ENCODE measurements around the gene CD248. TPM values are rescaled to one million over a fixed set of nuclear protein-coding genes. Genes with fewer than 3 reads are reported as not detected.

CD248 gene
- total RNA-seq, 1 donor, result 85.1 TPM

DNA sequence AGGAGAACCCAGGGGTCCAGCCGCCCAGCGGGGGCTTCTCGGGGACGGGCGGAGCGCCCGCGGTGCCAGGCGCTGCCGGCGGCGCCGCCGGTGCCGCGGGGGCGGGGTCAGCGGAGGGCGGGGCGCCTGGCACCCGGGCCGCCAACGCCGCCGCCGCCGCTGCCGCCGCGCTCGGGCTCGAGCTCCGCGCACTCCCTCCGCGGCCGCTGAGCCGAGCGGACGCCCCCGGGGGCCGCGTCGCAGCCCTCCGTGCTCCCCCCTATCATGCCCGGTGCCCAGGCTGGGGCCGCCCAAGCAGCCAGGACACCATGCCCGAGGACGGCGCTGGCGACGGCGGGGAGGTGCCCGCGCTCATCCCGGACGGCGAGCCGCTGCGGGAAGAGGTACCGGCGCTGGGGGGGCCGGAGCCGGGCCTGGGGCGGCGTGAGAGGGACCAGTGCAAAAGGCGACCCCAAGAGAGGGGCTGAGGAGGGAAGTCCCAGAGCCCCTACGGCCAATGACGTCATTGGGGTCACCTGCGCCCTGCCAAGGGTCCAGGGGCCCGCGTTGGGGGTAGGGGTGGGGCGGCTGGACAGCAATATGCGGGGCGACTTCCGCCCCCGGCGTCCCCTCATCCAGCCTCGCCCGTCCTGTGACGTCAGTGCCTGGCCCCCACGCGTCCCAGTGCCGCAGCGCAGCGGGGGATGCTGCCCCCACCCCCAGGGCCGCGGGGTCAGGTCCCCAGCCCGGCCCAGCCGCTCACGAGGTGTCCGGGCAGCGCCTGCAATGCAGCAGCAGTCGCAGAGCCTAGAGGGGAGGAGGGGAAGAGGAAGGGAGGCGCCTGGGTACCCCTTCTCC lies 24.9 kb downstream of the CD248 start, which contains the start of gene TMEM151A:
Gene TMEM151A (plus strand): TSS at position 189 of the 837 bp plus-strand sequence. CDS start 120 bp downstream, at position 309.
- H3K4me3 ChIP-seq (ENCODE audit: low read depth, low read length), result no peak within 1 kb of the TSS
- DNase-seq (ENCODE audit: low read depth), result no peak
- TF ChIP-seq, protein P1, sequence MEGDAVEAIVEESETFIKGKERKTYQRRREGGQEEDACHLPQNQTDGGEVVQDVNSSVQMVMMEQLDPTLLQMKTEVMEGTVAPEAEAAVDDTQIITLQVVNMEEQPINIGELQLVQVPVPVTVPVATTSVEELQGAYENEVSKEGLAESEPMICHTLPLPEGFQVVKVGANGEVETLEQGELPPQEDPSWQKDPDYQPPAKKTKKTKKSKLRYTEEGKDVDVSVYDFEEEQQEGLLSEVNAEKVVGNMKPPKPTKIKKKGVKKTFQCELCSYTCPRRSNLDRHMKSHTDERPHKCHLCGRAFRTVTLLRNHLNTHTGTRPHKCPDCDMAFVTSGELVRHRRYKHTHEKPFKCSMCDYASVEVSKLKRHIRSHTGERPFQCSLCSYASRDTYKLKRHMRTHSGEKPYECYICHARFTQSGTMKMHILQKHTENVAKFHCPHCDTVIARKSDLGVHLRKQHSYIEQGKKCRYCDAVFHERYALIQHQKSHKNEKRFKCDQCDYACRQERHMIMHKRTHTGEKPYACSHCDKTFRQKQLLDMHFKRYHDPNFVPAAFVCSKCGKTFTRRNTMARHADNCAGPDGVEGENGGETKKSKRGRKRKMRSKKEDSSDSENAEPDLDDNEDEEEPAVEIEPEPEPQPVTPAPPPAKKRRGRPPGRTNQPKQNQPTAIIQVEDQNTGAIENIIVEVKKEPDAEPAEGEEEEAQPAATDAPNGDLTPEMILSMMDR (IDR thresholded peaks at IDR 0.05; ENCODE audit: insufficient read depth, low read depth, low read length), result no peak

DNA sequence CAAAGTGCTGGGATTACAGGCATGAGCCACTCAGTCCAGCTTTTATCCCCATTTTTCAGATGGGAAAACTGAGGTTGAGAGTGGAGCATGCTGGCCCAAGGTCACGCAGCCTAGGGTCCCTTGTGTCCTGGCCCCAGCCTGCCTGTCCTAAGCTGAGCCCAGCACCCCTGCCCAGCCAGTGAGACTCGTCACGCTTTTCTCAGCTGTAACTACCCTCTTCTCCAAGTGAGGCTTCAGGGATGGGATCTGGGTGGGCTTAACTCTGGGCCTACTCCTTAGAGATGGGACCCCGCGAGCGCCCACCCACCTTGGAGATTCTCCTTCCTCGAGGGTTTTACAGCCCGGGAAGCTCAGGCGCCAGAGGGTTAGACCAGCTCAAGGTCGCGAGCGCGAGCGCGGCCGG lies 25.5 kb downstream of the CD248 start:
- no peak overlapping the region for H3K4me3 ChIP-seq (ENCODE audit: low read depth, low read length)
- TF ChIP-seq, protein P1 (IDR thresholded peaks at IDR 0.05; ENCODE audit: insufficient read depth, low read depth, low read length), result no peak

DNA sequence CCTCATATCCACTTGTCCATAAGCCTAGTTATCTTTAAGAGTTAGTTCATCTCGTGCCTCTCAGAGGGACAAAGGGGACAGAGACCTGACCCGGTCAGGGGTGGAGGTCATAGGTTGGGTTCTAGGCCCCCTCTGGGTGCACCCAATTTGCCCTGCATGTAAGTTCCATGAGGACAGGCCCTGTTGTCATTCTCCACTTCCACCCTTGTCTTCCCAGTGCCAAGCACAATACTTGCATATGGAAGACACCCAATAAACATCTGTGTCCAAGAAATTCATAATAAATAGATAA lies 26.6 kb downstream of the CD248 start:
- H3K4me3 ChIP-seq (ENCODE audit: low read depth, low read length), result no peak overlapping the region
- TF ChIP-seq, protein P1 (IDR thresholded peaks at IDR 0.05; ENCODE audit: insufficient read depth, low read depth, low read length), result no peak
- no peak for DNase-seq (ENCODE audit: low read depth)

More for the DNA sequence above, 25.5 kb downstream of the CD248 start:
- no peak for DNase-seq (ENCODE audit: low read depth)

- no peak for DNase-seq (ENCODE audit: low read depth)
These were observed 27.1 kb downstream of the CD248 start for GRCh38 chr11:66289548-66290329.

GRCh38 chr11:66288671-66289547 lies 27.9 kb downstream of the CD248 start, which contains the start of gene YIF1A:
YIF1A (minus strand) TSS chr11:66289143; CDS start chr11:66288985, 158 bp downstream.
- peak; percentile 100 for DNase-seq (ENCODE audit: low read depth)
- TF ChIP-seq, protein P1 (IDR thresholded peaks at IDR 0.05; ENCODE audit: insufficient read depth, low read depth, low read length), result no peak
- H3K4me3 ChIP-seq (ENCODE audit: low read depth, low read length), result peak within 1 kb of the TSS; percentile 90

More at GRCh38 chr11:66289548-66290329, 27.1 kb downstream of the CD248 start:
- peak overlapping the region; percentile 90 for H3K4me3 ChIP-seq (ENCODE audit: low read depth, low read length)
- TF ChIP-seq, protein P1 (IDR thresholded peaks at IDR 0.05; ENCODE audit: insufficient read depth, low read depth, low read length), result no peak

All from fibroblast of villous mesenchyme (primary cell).